ENCODE measurements around the gene ZBTB38. TPM values are rescaled to one million over a fixed set of nuclear protein-coding genes. Genes with fewer than 3 reads are reported as not detected.

ZBTB38 gene
- total RNA-seq, 5 donors from 2014 or later (not counting 1 experiment from before 2014, with no cell fraction given), result 38.7 to 72.3 (median 58.2) TPM

DNA sequence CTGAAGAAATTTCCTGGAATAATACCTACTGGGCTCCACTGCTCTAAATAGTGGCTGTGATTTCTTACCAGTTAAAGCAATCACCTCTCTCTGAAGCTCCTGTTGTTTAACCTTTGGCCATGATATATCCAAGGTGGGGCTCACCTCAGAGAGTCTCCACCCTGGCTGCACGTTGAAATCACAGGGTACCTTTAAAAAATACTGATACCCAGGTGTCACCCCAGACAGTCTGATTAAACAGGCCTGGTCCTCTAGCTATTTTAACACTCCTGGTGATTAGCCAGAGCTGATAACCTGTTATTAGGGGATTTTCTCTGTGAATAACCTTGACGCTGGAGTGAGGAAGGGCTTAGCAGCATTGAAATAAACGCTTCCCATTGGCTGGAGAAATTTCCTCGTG lies 22.3 kb upstream of the ZBTB38 start:
- H3K4me3 ChIP-seq (ENCODE audit: control insufficient read depth in 1 of 2, extremely low read depth in 1 of 2, low read length in 1 of 2), result no peak overlapping the region
- no peaks in the 10 kb centered on the region for H3K9me3 ChIP-seq
- DNase-seq, result no peak
- H3K27ac Mint-ChIP-seq, result no peak overlapping the region
- H3K27me3 ChIP-seq (replicated peaks in 1 of 2; ENCODE audit: control insufficient read depth in 2 of 2, extremely low read depth in 1 of 2, insufficient read depth in 2 of 2, low read length in 1 of 2), result peaks cover 0 to 3% of the 10 kb centered on the region in 2 experiments
- no peaks in the 10 kb centered on the region for H3K36me3 ChIP-seq (ENCODE audit: control insufficient read depth in 2 of 2, extremely low read depth in 1 of 2, insufficient read depth in 1 of 2, low read length in 1 of 2)
- ChIA-PET POLR2A (interaction anchor here in 1 of 2 donors (0.5 to 1.1 kb wide), 2 partner anchors 15 to 41 kb away, joined by 3 to 9 read pairs; no protein-coding TSS in a partner anchor), CTCF (interaction anchor here (0.8 to 1.2 kb wide), 3 partner anchors 55 to 106 kb away, joined by 3 to 5 read pairs (median 4); no protein-coding TSS in a partner anchor)
- no peak overlapping the region for H3K27ac ChIP-seq (ENCODE audit: low read length)
- no peaks in the 10 kb centered on the region for H3K4me1 ChIP-seq (ENCODE audit: control insufficient read depth in 1 of 2, extremely low read depth in 1 of 2, insufficient read depth in 2 of 2, low read length in 2 of 2)
- no peak for ATAC-seq (replicated peaks in 1 of 4)
- H3K36me3 Mint-ChIP-seq, result no peaks in the 10 kb centered on the region
- WGBS (ENCODE audit: insufficient coverage), result 60% methylated on average over 1 of the region's 4 CpGs
- H3K27me3 Mint-ChIP-seq, result peaks cover 2 to 4% of the 10 kb centered on the region in 2 donors
- no peaks in the 10 kb centered on the region for H3K4me1 Mint-ChIP-seq
- H3K9me3 Mint-ChIP-seq, result peaks cover 0 to 5% (median 5%) of the 10 kb centered on the region in 3 donors
- no peak overlapping the region for H3K4me3 Mint-ChIP-seq

DNA sequence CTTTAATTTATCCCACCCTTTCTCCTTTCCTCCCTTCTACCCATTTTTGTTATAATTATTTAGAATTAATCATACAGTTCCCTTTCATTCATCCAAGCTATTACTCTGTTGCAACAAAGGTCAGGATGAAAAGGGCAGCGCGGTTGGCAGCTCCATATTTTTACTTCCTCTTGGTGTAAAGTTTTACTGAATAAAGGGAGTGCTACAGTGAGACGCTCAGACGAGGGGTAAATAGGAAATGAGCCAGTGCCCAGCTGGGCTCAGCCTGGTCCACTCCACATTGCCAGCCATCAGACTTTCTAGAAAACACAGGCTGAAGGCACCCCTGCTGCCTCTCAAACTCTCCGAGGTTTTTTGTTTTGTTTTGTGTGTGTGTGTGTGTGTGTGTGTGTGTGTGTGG lies 21.9 kb upstream of the ZBTB38 start:
- H3K36me3 Mint-ChIP-seq, result no peaks in the 10 kb centered on the region
- ChIA-PET POLR2A (interaction anchor here in 1 of 2 donors (0.5 to 1.1 kb wide), 2 partner anchors 15 to 42 kb away, joined by 3 to 9 read pairs; no protein-coding TSS in a partner anchor), CTCF (interaction anchor here in 1 of 2 donors (0.6 to 0.8 kb wide), 2 partner anchors 14 to 55 kb away, joined by 3 read pairs; no protein-coding TSS in a partner anchor)
- Histone ChIP-seq H3K9me3 (no peaks in the 10 kb centered on the region), H3K4me3 (ENCODE audit: control insufficient read depth in 1 of 2, extremely low read depth in 1 of 2, low read length in 1 of 2) (no peak overlapping the region), H3K27me3 (replicated peaks in 1 of 2; ENCODE audit: control insufficient read depth in 2 of 2, extremely low read depth in 1 of 2, insufficient read depth in 2 of 2, low read length in 1 of 2) (peaks cover 0 to 3% of the 10 kb centered on the region in 2 experiments), H3K27ac (ENCODE audit: low read length) (no peak overlapping the region), H3K36me3 (ENCODE audit: control insufficient read depth in 2 of 2, extremely low read depth in 1 of 2, insufficient read depth in 1 of 2, low read length in 1 of 2) (no peaks in the 10 kb centered on the region), H3K4me1 (ENCODE audit: control insufficient read depth in 1 of 2, extremely low read depth in 1 of 2, insufficient read depth in 2 of 2, low read length in 2 of 2) (no peaks in the 10 kb centered on the region)
- peaks cover 2 to 4% of the 10 kb centered on the region in 2 donors for H3K27me3 Mint-ChIP-seq
- H3K4me1 Mint-ChIP-seq, result no peaks in the 10 kb centered on the region
- ATAC-seq (replicated peaks in 1 of 4) (no peak), DNase-seq (no peak)
- no CpG with 5 or more reads among the region's 5 CpGs for WGBS (ENCODE audit: insufficient coverage)
- no peak overlapping the region for H3K27ac Mint-ChIP-seq
- peaks cover 0 to 5% (median 5%) of the 10 kb centered on the region in 3 donors for H3K9me3 Mint-ChIP-seq
- no peak overlapping the region for H3K4me3 Mint-ChIP-seq

DNA sequence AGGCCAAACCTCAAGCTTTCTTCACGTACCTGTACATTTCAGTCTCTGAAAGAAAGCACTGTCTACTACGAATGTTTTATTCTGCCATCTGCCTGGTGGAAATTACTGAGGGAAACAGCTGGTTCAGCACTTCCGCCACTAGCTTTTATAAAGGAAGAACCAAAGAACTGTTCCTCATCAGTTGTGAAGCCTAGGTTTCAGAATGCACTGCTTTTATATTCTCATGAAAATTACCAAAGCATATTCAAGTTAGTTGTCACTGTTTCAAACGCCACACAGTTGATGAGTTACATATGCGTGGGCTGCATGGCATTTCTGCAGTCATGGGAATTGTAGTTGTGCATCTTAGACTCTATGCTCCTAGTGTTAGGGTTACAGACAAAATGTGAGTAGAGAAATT lies 21.5 kb upstream of the ZBTB38 start:
- no peaks in the 10 kb centered on the region for H3K4me1 ChIP-seq (ENCODE audit: control insufficient read depth in 1 of 2, extremely low read depth in 1 of 2, insufficient read depth in 2 of 2, low read length in 2 of 2)
- H3K4me3 Mint-ChIP-seq, result no peak overlapping the region
- no peak for DNase-seq
- 81% methylated on average over 2 of the region's 5 CpGs for WGBS (ENCODE audit: insufficient coverage)
- no peaks in the 10 kb centered on the region for H3K36me3 Mint-ChIP-seq
- peaks cover 0 to 3% of the 10 kb centered on the region in 2 experiments for H3K27me3 ChIP-seq (replicated peaks in 1 of 2; ENCODE audit: control insufficient read depth in 2 of 2, extremely low read depth in 1 of 2, insufficient read depth in 2 of 2, low read length in 1 of 2)
- no peaks in the 10 kb centered on the region for H3K36me3 ChIP-seq (ENCODE audit: control insufficient read depth in 2 of 2, extremely low read depth in 1 of 2, insufficient read depth in 1 of 2, low read length in 1 of 2)
- no peak overlapping the region for H3K4me3 ChIP-seq (ENCODE audit: control insufficient read depth in 1 of 2, extremely low read depth in 1 of 2, low read length in 1 of 2)
- H3K27ac Mint-ChIP-seq, result no peak overlapping the region
- no peak overlapping the region for H3K27ac ChIP-seq (ENCODE audit: low read length)
- peaks cover 2 to 4% of the 10 kb centered on the region in 2 donors for H3K27me3 Mint-ChIP-seq
- ChIA-PET CTCF (interaction anchor here in 1 of 2 donors (0.6 kb wide), 1 partner anchor 13 kb away, joined by 3 read pairs; no protein-coding TSS in a partner anchor), POLR2A (interaction anchor here in 1 of 2 donors (0.6 to 1.1 kb wide), 2 partner anchors 14 to 25 kb away, joined by 3 read pairs; no protein-coding TSS in a partner anchor)
- no peaks in the 10 kb centered on the region for H3K9me3 ChIP-seq
- no peaks in the 10 kb centered on the region for H3K4me1 Mint-ChIP-seq
- H3K9me3 Mint-ChIP-seq, result peaks cover 0 to 5% (median 5%) of the 10 kb centered on the region in 3 donors
- ATAC-seq (replicated peaks in 1 of 4), result no peak

DNA sequence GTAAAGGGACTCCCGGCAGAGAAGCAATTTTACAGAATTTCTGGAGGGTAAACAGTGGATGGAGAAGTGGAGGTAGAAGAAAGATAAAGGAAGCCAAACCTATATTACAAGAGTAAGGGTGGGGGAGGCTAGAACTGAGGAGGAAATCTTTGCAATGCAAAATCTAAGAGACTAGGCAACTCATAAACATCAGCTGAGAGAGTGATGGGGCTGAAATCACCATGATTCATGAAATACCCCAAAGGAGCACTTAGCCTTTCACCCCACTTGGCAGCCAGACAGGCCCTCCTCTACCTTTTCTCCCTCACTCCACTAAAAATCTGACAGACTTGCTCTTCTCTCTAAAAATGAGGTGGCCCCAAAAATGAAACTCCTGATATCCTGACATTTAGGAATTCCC lies 19.5 kb upstream of the ZBTB38 start:
- Histone ChIP-seq H3K27ac (ENCODE audit: low read length) (no peak overlapping the region), H3K36me3 (ENCODE audit: control insufficient read depth in 2 of 2, extremely low read depth in 1 of 2, insufficient read depth in 1 of 2, low read length in 1 of 2) (no peaks in the 10 kb centered on the region), H3K4me3 (ENCODE audit: control insufficient read depth in 1 of 2, extremely low read depth in 1 of 2, low read length in 1 of 2) (no peak overlapping the region), H3K27me3 (replicated peaks in 1 of 2; ENCODE audit: control insufficient read depth in 2 of 2, extremely low read depth in 1 of 2, insufficient read depth in 2 of 2, low read length in 1 of 2) (no peaks in the 10 kb centered on the region), H3K4me1 (ENCODE audit: control insufficient read depth in 1 of 2, extremely low read depth in 1 of 2, insufficient read depth in 2 of 2, low read length in 2 of 2) (no peaks in the 10 kb centered on the region), H3K9me3 (no peaks in the 10 kb centered on the region)
- Mint-ChIP-seq H3K9me3 (peaks cover 0 to 5% (median 5%) of the 10 kb centered on the region in 3 donors), H3K27ac (no peak overlapping the region), H3K4me3 (no peak overlapping the region), H3K4me1 (no peaks in the 10 kb centered on the region), H3K36me3 (no peaks in the 10 kb centered on the region), H3K27me3 (peaks cover 6 to 8% of the 10 kb centered on the region in 2 donors)
- DNase-seq (no peak), ATAC-seq (replicated peaks in 1 of 4) (no peak)
- ChIA-PET POLR2A (no interaction called here), CTCF (interaction anchor here (0.6 to 1.8 kb wide), 2 partner anchors 12 kb away, joined by 3 to 6 read pairs; no protein-coding TSS in a partner anchor)
- WGBS (ENCODE audit: insufficient coverage), result no CpG with 5 or more reads among the region's 1 CpG

DNA sequence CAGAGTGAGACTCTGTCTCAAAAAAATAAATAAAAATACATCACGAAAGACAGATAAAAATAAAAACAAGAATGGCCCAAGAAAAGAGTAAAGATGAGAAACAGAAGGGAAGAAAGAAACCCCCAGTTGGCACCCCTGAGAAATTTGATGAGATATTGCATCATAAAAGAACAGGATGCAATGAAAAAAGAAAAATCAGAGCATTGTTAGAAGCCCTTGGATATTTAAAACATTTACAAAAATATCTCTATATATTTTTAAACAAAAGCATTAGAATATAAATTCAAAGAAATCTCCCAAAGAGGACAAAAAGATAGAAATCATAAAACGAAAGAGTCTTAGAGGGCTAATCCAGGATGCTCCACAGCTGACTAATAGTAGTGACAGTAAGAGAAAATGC lies 18.6 kb upstream of the ZBTB38 start:
- POLR2A ChIA-PET, result no interaction called here
- H3K4me1 ChIP-seq (ENCODE audit: control insufficient read depth in 1 of 2, extremely low read depth in 1 of 2, insufficient read depth in 2 of 2, low read length in 2 of 2), result no peaks in the 10 kb centered on the region
- no peaks in the 10 kb centered on the region for H3K9me3 ChIP-seq
- Mint-ChIP-seq H3K9me3 (peaks cover 0 to 5% (median 5%) of the 10 kb centered on the region in 3 donors), H3K4me1 (no peaks in the 10 kb centered on the region), H3K4me3 (no peak overlapping the region), H3K36me3 (no peaks in the 10 kb centered on the region), H3K27me3 (peaks cover 6 to 8% of the 10 kb centered on the region in 2 donors), H3K27ac (no peak overlapping the region)
- no peaks in the 10 kb centered on the region for H3K27me3 ChIP-seq (replicated peaks in 1 of 2; ENCODE audit: control insufficient read depth in 2 of 2, extremely low read depth in 1 of 2, insufficient read depth in 2 of 2, low read length in 1 of 2)
- H3K27ac ChIP-seq (ENCODE audit: low read length), result no peak overlapping the region
- 80% methylated on average over 1 of the region's 2 CpGs for WGBS (ENCODE audit: insufficient coverage)
- H3K36me3 ChIP-seq (ENCODE audit: control insufficient read depth in 2 of 2, extremely low read depth in 1 of 2, insufficient read depth in 1 of 2, low read length in 1 of 2), result no peaks in the 10 kb centered on the region
- H3K4me3 ChIP-seq (ENCODE audit: control insufficient read depth in 1 of 2, extremely low read depth in 1 of 2, low read length in 1 of 2), result no peak overlapping the region
- no peak for ATAC-seq (replicated peaks in 1 of 4)
- no peak for DNase-seq
- CTCF ChIA-PET, result interaction anchor here in 1 of 2 donors (1.8 kb wide), 1 partner anchor 11 kb away, joined by 6 read pairs; no protein-coding TSS in a partner anchor

DNA sequence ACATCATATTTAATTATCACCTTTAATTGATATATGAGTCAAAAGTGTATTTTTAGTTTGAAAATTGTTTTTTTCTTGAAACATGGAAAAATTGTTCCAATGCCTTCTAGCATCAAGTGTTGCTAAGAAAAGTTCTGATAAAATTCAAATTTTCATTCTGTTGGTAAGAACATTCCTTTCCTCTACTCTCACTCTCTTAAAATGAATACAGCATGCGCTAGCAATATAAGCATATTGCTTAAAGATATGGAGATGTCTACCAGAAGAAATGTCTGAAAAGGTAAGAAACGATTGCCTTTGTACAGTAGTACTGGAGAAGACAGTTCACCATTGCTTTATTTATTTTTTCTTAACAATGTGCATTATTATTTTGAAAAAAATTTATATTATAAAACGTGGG lies 17.6 kb upstream of the ZBTB38 start:
- peaks cover 0 to 5% (median 5%) of the 10 kb centered on the region in 3 donors for H3K9me3 Mint-ChIP-seq
- Histone ChIP-seq H3K36me3 (ENCODE audit: control insufficient read depth in 2 of 2, extremely low read depth in 1 of 2, insufficient read depth in 1 of 2, low read length in 1 of 2) (no peaks in the 10 kb centered on the region), H3K9me3 (no peaks in the 10 kb centered on the region), H3K4me1 (ENCODE audit: control insufficient read depth in 1 of 2, extremely low read depth in 1 of 2, insufficient read depth in 2 of 2, low read length in 2 of 2) (no peaks in the 10 kb centered on the region), H3K27ac (ENCODE audit: low read length) (no peak overlapping the region), H3K4me3 (ENCODE audit: control insufficient read depth in 1 of 2, extremely low read depth in 1 of 2, low read length in 1 of 2) (no peak overlapping the region), H3K27me3 (replicated peaks in 1 of 2; ENCODE audit: control insufficient read depth in 2 of 2, extremely low read depth in 1 of 2, insufficient read depth in 2 of 2, low read length in 1 of 2) (no peaks in the 10 kb centered on the region)
- WGBS (ENCODE audit: insufficient coverage), result no CpG with 5 or more reads among the region's 3 CpGs
- H3K27ac Mint-ChIP-seq, result no peak overlapping the region
- H3K27me3 Mint-ChIP-seq, result peaks cover 6 to 8% of the 10 kb centered on the region in 2 donors
- no peak for DNase-seq
- ChIA-PET CTCF (no interaction called here), POLR2A (no interaction called here)
- H3K36me3 Mint-ChIP-seq, result no peaks in the 10 kb centered on the region
- no peak overlapping the region for H3K4me3 Mint-ChIP-seq
- ATAC-seq (replicated peaks in 1 of 4), result no peak
- H3K4me1 Mint-ChIP-seq, result no peaks in the 10 kb centered on the region
